Parathyroid adenoma (tissue), 2 donors: ENCODE results near the gene MYO15B.

Source experiments
- H2AFZ ChIP-seq: fragments of 300-600 bp; sonication (generic); one replicate; pipeline ENCODE4 v1.7.0; 2017; ENCODE audit warnings: antibody characterized with exemption, mild to moderate bottlenecking
- H3K27ac ChIP-seq: fragments of 300-600 bp; sonication (generic); one replicate; pipeline ENCODE4 v1.7.0; 2017
- H3K27me3 ChIP-seq: fragments of 300-600 bp; sonication (generic); one replicate; pipeline ENCODE4 v1.7.0; 2017; ENCODE audit warnings: low read length; ENCODE audit not compliant: control insufficient read depth, insufficient read depth
- H3K36me3 ChIP-seq: fragments of 300-600 bp; sonication (generic); one replicate; pipeline ENCODE4 v1.7.0; 2017; ENCODE audit warnings: low read length; ENCODE audit not compliant: control insufficient read depth, insufficient read depth
- H3K4me1 ChIP-seq: fragments of 300-600 bp; sonication (generic); one replicate; pipeline ENCODE4 v1.7.0; 2017; ENCODE audit warnings: control low read depth
- H3K4me2 ChIP-seq: fragments of 300-600 bp; sonication (generic); one replicate; pipeline ENCODE4 v1.7.0; 2017; ENCODE audit warnings: low read length
- H3K4me3 ChIP-seq: fragments of 300-600 bp; sonication (generic); one replicate; pipeline ENCODE4 v1.7.0; 2017; ENCODE audit warnings: low read depth, low read length
- H3K79me2 ChIP-seq: fragments of 300-600 bp; sonication (generic); one replicate; pipeline ENCODE4 v1.7.0; 2017; ENCODE audit warnings: control low read depth
- H3K9ac ChIP-seq: fragments of 300-600 bp; sonication (generic); one replicate; pipeline ENCODE4 v1.7.0; 2017; ENCODE audit warnings: mild to moderate bottlenecking
- H3K9me3 ChIP-seq: fragments of 300-600 bp; sonication (generic); one replicate; pipeline ENCODE4 v1.7.0; 2017; ENCODE audit warnings: low read length; ENCODE audit not compliant: control insufficient read depth
- CTCF ChIP-seq: fragments of 300-600 bp; sonication (generic); IDR thresholded peaks from one replicate; pipeline ENCODE4 v1.7.0; 2017; ENCODE audit warnings: antibody characterized with exemption, mild to moderate bottlenecking
- donor health status: primary hyperparathyroidism.

The MYO15B gene

GRCh38 chr17:75646638-75646992, 59.0 kb downstream of the MYO15B start:
- Histone ChIP-seq H3K79me2 (peaks cover 13% of the 10 kb centered on the region), H3K9ac (no peak overlapping the region), H3K4me2 (no peak overlapping the region), H3K36me3 (no peaks in the 10 kb centered on the region), H2AFZ (no peak overlapping the region), H3K9me3 (no peaks in the 10 kb centered on the region), H3K4me3 (no peak overlapping the region), H3K27me3 (no peaks in the 10 kb centered on the region), H3K4me1 (peaks cover 37% of the 10 kb centered on the region), H3K27ac (peak overlapping the region; percentile 88)
- no peak for TF ChIP-seq CTCF

GRCh38 chr17:75647061-75647460, 59.5 kb downstream of the MYO15B start:
- no peak overlapping the region for H3K27ac ChIP-seq
- H3K4me2 ChIP-seq: no peak overlapping the region
- H3K4me1 ChIP-seq: peaks cover 32% of the 10 kb centered on the region
- no peak overlapping the region for H2AFZ ChIP-seq
- no peak overlapping the region for H3K4me3 ChIP-seq
- no peaks in the 10 kb centered on the region for H3K36me3 ChIP-seq
- no peak overlapping the region for H3K9ac ChIP-seq
- H3K27me3 ChIP-seq: no peaks in the 10 kb centered on the region
- H3K9me3 ChIP-seq: no peaks in the 10 kb centered on the region
- TF ChIP-seq CTCF: no peak
- H3K79me2 ChIP-seq: peaks cover 13% of the 10 kb centered on the region

GRCh38 chr17:75647921-75648320, 60.3 kb downstream of the MYO15B start:
- no peak overlapping the region for H3K9ac ChIP-seq
- no peaks in the 10 kb centered on the region for H3K36me3 ChIP-seq

GRCh38 chr17:75649687-75650086, 62.1 kb downstream of the MYO15B start:
- Histone ChIP-seq H3K36me3 (no peaks in the 10 kb centered on the region), H3K27ac (no peak overlapping the region), H3K27me3 (no peaks in the 10 kb centered on the region), H3K4me2 (no peak overlapping the region), H3K9me3 (no peaks in the 10 kb centered on the region), H2AFZ (no peak overlapping the region), H3K79me2 (peaks cover 23% of the 10 kb centered on the region), H3K9ac (no peak overlapping the region), H3K4me1 (peaks cover 17% of the 10 kb centered on the region), H3K4me3 (no peak overlapping the region)
- TF ChIP-seq CTCF: no peak

More at GRCh38 chr17:75647921-75648320, 60.3 kb downstream of the MYO15B start:
- no peak for TF ChIP-seq CTCF
- Histone ChIP-seq H3K9me3 (no peaks in the 10 kb centered on the region), H3K4me2 (no peak overlapping the region), H3K27ac (no peak overlapping the region), H3K27me3 (no peaks in the 10 kb centered on the region), H3K4me3 (no peak overlapping the region), H3K79me2 (peaks cover 19% of the 10 kb centered on the region), H2AFZ (no peak overlapping the region), H3K4me1 (peaks cover 24% of the 10 kb centered on the region)

GRCh38 chr17:75650874-75651273, 63.3 kb downstream of the MYO15B start:
- Histone ChIP-seq H2AFZ (no peak overlapping the region), H3K9me3 (no peaks in the 10 kb centered on the region), H3K27me3 (no peaks in the 10 kb centered on the region), H3K36me3 (no peaks in the 10 kb centered on the region), H3K27ac (no peak overlapping the region), H3K4me2 (no peak overlapping the region), H3K79me2 (peaks cover 23% of the 10 kb centered on the region), H3K4me3 (no peak overlapping the region), H3K4me1 (peaks cover 6% of the 10 kb centered on the region), H3K9ac (no peak overlapping the region)
- no peak for TF ChIP-seq CTCF
